ENCODE data around the gene CARD11. TPM values are rescaled to one million over a fixed set of nuclear protein-coding genes. Genes with fewer than 3 reads are reported as not detected.
A peak's percentile ranks its signal among the peaks of the same experiment; 100 is the strongest.

The CARD11 gene
- total and polyA plus RNA-seq, 2 of the 13 experiments (the other 11 are each of a cell fraction or from before 2014, with no cell fraction given) = 0.04 TPM; not detected in 1

- Histone ChIP-seq H2AFZ (ENCODE audit: low read length) (no peak overlapping the region), H3K9ac (ENCODE audit: insufficient read depth, low read depth, low read length) (no peak overlapping the region), H3K79me2 (ENCODE audit: insufficient read depth, low read length) (no peaks in the 10 kb centered on the region), H3K4me2 (ENCODE audit: low read depth, low read length) (no peak overlapping the region), H3K36me3 (replicated peaks in 1 of 2; ENCODE audit: control insufficient read depth in 1 of 2, insufficient read depth in 2 of 2, low read length in 2 of 2) (no peaks in the 10 kb centered on the region), H3K9me3 (ENCODE audit: low read length) (no peaks in the 10 kb centered on the region), H4K20me1 (ENCODE audit: insufficient read depth, low read length) (no peaks in the 10 kb centered on the region), H3K27me3 (ENCODE audit: control insufficient read depth in 1 of 2, insufficient read depth in 2 of 2, low read length in 2 of 2) (peaks cover 0 to 6% of the 10 kb centered on the region in 2 experiments; a peak in 1 of 5 replicates), H3K27ac (ENCODE audit: extremely low read length, insufficient read depth, low read length) (no peak overlapping the region), H3K4me1 (ENCODE audit: insufficient read depth, low read length) (no peaks in the 10 kb centered on the region), H3K4me3 (replicated peaks in 1 of 3; ENCODE audit: insufficient read depth in 1 of 3, low read depth in 2 of 3, low read length in 3 of 3) (no peak overlapping the region)
- DNase-seq (ENCODE audit: low spot score) = no peak
- CTCF ChIA-PET (ENCODE audit: low intra/inter-chr PET ratio, low total read pairs) = no interaction called here
- no peak for TF ChIP-seq CENPBD1 (CRISPR knock-in tag; IDR thresholded peaks at IDR 0.05; ENCODE audit: borderline replicate concordance, low read depth)
- no peak for TF ChIP-seq NFATC3 (CRISPR knock-in tag; IDR thresholded peaks at IDR 0.05)
- TF ChIP-seq CEBPB (IDR thresholded peaks at IDR 0.05; ENCODE audit: borderline replicate concordance, low read depth, low read length) = peak; percentile 56
- FAIRE-seq = no peak
- no peak for ATAC-seq
- in situ Hi-C loops (cut with HindIII; ENCODE audit: extremely low pct_ligation_motif_present, low pct_unique_long_range_greater_than_20kb) (no loop called here), intact Hi-C loops (cut with micrococcal nuclease; ENCODE audit: unreplicated experiment) (no loop called here)
- POLR2A ChIA-PET = no interaction called here
- WGBS (ENCODE audit: low lambda C conversion rate) = 55% methylated on average over 10 of the region's 10 CpGs
- no TSS peak for BruUV-seq (replicated peaks)
Observed at GRCh38 chr7:3069771-3070449, 26.2 kb upstream of the CARD11 start.

GRCh38 chr7:3068530-3068929, 24.9 kb upstream of the CARD11 start:
- no peaks in the 10 kb centered on the region for H3K79me2 ChIP-seq (ENCODE audit: insufficient read depth, low read length)
- H3K4me1 ChIP-seq (ENCODE audit: insufficient read depth, low read length) = no peaks in the 10 kb centered on the region
- H3K4me3 ChIP-seq (replicated peaks in 1 of 3; ENCODE audit: insufficient read depth in 1 of 3, low read depth in 2 of 3, low read length in 3 of 3) = no peak overlapping the region
- BruUV-seq (replicated peaks) = no TSS peak
- ATAC-seq = no peak
- H2AFZ ChIP-seq (ENCODE audit: low read length) = no peak overlapping the region
- ChIA-PET POLR2A (no interaction called here), CTCF (ENCODE audit: low intra/inter-chr PET ratio, low total read pairs) (no interaction called here)
- H3K9ac ChIP-seq (ENCODE audit: insufficient read depth, low read depth, low read length) = no peak overlapping the region
- H3K27ac ChIP-seq (ENCODE audit: extremely low read length, insufficient read depth, low read length) = no peak overlapping the region
- H3K9me3 ChIP-seq (ENCODE audit: low read length) = no peaks in the 10 kb centered on the region
- 39% methylated on average over 4 of the region's 4 CpGs for WGBS (ENCODE audit: low lambda C conversion rate)
- intact Hi-C loops (cut with micrococcal nuclease; ENCODE audit: unreplicated experiment) (no loop called here), in situ Hi-C loops (cut with HindIII; ENCODE audit: extremely low pct_ligation_motif_present, low pct_unique_long_range_greater_than_20kb) (no loop called here)
- H3K4me2 ChIP-seq (ENCODE audit: low read depth, low read length) = no peak overlapping the region
- no peaks in the 10 kb centered on the region for H3K36me3 ChIP-seq (replicated peaks in 1 of 2; ENCODE audit: control insufficient read depth in 1 of 2, insufficient read depth in 2 of 2, low read length in 2 of 2)
- DNase-seq (ENCODE audit: low spot score) = no peak
- no peak for FAIRE-seq
- H4K20me1 ChIP-seq (ENCODE audit: insufficient read depth, low read length) = no peaks in the 10 kb centered on the region
- TF ChIP-seq CEBPB (IDR thresholded peaks at IDR 0.05; ENCODE audit: borderline replicate concordance, low read depth, low read length) = 0 out of 2 replicates have a peak, but pooled peaks have one; percentile 8
- TF ChIP-seq KDM5A (IDR thresholded peaks at IDR 0.05; ENCODE audit: borderline replicate concordance, low read length) = no peak
- no peak for TF ChIP-seq HNF4G (IDR thresholded peaks at IDR 0.05; ENCODE audit: borderline replicate concordance, low read depth, low read length)
- no peak for TF ChIP-seq HNF4G (CRISPR knock-in tag; IDR thresholded peaks at IDR 0.05; ENCODE audit: borderline replicate concordance, low read depth)
- no peak for TF ChIP-seq CHCHD3 (CRISPR knock-in tag; IDR thresholded peaks at IDR 0.05)
- peaks cover 0 to 6% of the 10 kb centered on the region in 2 experiments; a peak in 1 of 5 replicates for H3K27me3 ChIP-seq (ENCODE audit: control insufficient read depth in 1 of 2, insufficient read depth in 2 of 2, low read length in 2 of 2)
